H1 (cell line): Measurements from ENCODE around the gene AP2A2. TPM values are rescaled to one million over a fixed set of nuclear protein-coding genes. Genes with fewer than 3 reads are reported as not detected.

ENCODE experiments used
- CHD7 ChIP-seq: fragments of 300-600 bp; sonication (generic); IDR thresholded peaks from 2 replicates; pipeline ENCODE4 v1.7.1; 2012; ENCODE audit warnings: low read length, moderate library complexity, mild to moderate bottlenecking, inconsistent platforms; ENCODE audit not compliant: insufficient replicate concordance
- RFX5 ChIP-seq: IDR thresholded peaks from 2 replicates; pipeline ENCODE4 v1.6.1; 2011; ENCODE audit warnings: low read depth, low read length, improper control_type of control experiment, borderline replicate concordance
- RXRA ChIP-seq: IDR thresholded peaks from 2 replicates; pipeline ENCODE4 v1.6.1; 2011; ENCODE audit warnings: low read depth, mild to moderate bottlenecking, low read length, moderate library complexity; ENCODE audit not compliant: insufficient read depth
- SP2 ChIP-seq: IDR thresholded peaks from 2 replicates; pipeline ENCODE4 v1.6.1; 2012; ENCODE audit warnings: mild to moderate bottlenecking, low read length, inconsistent platforms
- TAF1 ChIP-seq: IDR thresholded peaks from 2 replicates; pipeline ENCODE4 v1.6.1; 2011; ENCODE audit warnings: mild to moderate bottlenecking, low read depth, low read length
- polyA plus RNA-seq, 7 experiments: library from polyadenylated mRNA; depleted of rRNA in 3 of 7; stranded (reverse) in 5 of 7; unstranded in 2 of 7; fragments of >200 nt in 5 of 7; fragments of 200-250 nt in 2 of 7; gene quantifications; 1 replicate in 5 of 7; 2 replicates in 1 of 7; 4 replicates in 1 of 7; pipeline versions ENCODE4 v1.2.1 to v1.2.3, GENCODE V29; 2011 to 2013; ENCODE audit warnings: missing spikeins in 2 of 7, mixed read lengths in 2 of 7
- total RNA-seq: library from RNA; stranded (reverse); fragmentation: NEBNext Ultra II Directional; extraction: Animal tissue kit (Norgen Biotek cat#: 25700); gene quantifications from 2 replicates; pipeline ENCODE4 v1.2.1, GENCODE V29; 2021

Gene AP2A2
- total and polyA plus RNA-seq, 2 of the 8 experiments (the other 6 are each of a cell fraction or from before 2014, with no cell fraction given), result 50.0 to 65.0 TPM

- TF ChIP-seq CHD7 (no peak), RXRA (no peak), TAF1 (no peak), RFX5 (no peak), SP2 (no peak)
Observed at GRCh38 chr11:970319-970871, 44.7 kb downstream of the AP2A2 start (continued).
